Forelimb muscle (tissue), 1 donor: Measurements from ENCODE around the gene PITPNM2. TPM values are rescaled to one million over a fixed set of nuclear protein-coding genes. Genes with fewer than 3 reads are reported as not detected.

ENCODE experiments used
- DNase-seq: peaks from one replicate; pipeline ENCODE4 v3.0.0-alpha.2; 2013; ENCODE audit warnings: low read depth
- polyA plus RNA-seq: library from polyadenylated mRNA; unstranded; fragments of 120-200 nt; gene quantifications from one replicate; pipeline ENCODE4 v1.2.1, GENCODE V29; 2013; ENCODE audit not compliant: insufficient read length

Gene PITPNM2
- polyA plus RNA-seq, 1 donor = 4.7 TPM

DNA sequence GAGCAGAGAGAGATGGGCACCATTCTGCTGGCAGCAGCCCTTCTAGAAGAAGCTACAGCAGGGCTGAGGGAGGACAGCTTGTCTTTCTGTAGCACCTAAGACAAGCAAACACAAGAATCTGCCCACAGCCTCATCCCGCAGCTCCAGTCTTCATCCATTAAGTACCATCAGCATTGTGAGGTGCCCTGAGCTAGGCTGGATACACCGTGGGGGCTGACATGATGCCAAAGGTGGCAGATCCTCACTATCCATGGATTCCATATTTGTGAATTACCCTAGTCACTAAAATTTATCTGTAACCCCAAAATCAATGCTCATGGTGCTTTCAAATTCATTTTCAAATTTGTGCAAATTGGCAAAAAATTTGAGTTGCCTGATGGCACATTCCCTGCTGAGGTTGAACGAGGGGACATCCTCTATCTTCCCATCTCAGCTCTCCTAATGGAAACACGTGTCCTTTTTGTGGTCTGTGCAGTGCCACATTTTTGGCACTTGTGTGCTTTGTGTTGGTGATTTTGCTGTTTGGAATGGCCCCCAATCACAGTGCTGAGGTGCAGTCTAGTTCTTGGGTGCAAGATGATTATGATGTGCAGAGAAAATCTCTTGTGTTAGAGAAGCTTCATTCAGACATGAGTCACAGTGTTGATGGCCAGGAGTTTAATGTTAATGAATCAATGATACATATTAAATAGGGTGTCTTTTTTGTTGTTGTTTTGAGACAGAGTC is 7.0 kb downstream of the PITPNM2 start:
- DNase-seq = no peak

DNA sequence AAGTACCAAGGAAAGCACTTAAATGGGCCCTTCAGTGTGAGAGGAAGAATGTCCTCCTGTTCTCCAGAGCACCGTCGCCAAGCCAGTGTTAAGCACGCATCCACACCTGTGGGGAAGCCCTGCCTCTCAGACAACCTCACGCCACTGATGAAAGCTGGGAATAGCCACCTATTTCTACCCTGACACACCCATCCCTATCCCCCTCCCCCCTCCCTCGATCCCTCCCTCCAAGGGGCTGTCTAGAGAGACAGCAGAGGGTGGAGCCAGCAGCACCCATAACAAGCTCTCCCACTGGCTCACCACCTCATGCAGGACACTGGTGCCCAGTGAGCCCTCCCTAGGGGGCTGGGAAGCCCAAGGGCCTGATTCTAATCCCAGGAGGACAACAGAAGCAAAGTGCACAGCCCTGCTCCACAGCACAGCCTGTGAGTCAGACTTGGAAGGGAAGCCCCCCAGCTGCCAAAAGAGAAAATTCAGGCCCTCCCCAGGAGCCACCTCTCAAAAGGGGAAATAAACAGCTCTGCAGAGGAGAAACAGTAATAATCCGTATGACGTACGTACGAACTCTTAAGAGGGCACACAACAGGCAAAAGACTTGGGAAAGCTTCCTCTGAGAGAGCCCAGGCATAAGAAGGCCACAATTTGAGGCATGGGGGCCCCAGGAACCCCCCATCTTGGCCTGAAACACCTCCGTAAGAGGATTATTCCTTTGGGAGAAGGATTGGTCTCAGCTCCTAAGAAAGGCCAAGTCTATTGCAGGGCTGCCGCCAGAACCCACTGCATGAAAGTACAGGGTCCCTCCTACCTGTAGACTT is 7.8 kb downstream of the PITPNM2 start:
- no peak for DNase-seq

DNA sequence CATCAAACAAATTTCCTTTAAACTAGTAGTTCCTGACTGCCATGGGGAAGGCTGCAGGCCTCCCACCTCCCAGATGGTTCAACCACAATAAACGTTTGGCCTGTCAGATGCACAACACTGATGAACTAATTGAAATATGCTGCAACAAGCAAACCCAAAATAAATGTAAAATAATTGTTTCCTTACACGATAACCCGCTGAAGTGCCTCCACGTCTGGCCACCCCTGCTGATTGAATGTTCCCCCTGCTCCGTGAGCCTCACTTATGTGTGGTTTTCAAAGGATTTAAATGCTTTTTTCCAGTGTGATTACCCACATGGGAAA is 8.4 kb downstream of the PITPNM2 start:
- no peak for DNase-seq

DNA sequence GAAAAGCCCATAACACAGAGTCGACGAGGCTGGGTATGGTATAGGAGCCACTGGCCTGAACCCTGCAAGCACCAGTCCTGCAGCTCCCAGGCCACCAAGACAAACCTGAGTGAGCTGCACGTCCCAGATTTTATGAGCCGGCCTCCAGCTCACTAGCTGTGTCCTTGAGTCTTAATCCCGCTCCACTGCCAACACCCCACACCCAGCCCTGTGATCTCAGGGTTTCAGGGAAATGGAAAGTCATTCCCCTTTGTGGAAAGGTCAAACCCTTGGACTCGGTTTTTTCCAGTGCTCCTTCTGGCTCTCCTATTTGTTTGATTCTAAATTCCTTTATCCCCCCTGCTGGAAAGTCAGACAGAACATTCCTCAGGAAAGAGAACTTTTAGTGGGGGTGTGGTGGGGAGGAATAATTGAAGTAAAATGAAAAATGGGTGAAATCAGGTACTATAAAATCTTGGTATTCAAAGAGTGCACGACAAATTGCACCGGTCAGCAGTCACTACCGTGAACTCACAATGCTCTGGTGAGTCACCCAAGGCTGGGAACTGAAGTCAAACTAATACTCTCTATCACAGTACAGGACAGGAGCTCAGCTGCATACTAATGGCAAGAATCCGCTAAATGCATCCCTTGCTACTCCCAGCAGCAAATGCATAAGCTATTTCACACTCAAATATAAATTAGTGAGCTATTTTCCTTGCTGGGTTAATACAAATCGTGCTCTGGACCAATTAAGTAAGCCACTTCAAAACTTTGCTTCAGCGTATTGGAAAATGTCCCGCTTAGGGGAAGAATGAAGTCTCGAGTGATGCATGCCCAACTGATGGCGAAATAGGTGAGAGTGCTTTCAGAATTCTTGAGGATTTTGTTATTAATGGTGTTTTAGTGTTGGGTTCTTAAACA is 9.0 kb downstream of the PITPNM2 start:
- no peak for DNase-seq

DNA sequence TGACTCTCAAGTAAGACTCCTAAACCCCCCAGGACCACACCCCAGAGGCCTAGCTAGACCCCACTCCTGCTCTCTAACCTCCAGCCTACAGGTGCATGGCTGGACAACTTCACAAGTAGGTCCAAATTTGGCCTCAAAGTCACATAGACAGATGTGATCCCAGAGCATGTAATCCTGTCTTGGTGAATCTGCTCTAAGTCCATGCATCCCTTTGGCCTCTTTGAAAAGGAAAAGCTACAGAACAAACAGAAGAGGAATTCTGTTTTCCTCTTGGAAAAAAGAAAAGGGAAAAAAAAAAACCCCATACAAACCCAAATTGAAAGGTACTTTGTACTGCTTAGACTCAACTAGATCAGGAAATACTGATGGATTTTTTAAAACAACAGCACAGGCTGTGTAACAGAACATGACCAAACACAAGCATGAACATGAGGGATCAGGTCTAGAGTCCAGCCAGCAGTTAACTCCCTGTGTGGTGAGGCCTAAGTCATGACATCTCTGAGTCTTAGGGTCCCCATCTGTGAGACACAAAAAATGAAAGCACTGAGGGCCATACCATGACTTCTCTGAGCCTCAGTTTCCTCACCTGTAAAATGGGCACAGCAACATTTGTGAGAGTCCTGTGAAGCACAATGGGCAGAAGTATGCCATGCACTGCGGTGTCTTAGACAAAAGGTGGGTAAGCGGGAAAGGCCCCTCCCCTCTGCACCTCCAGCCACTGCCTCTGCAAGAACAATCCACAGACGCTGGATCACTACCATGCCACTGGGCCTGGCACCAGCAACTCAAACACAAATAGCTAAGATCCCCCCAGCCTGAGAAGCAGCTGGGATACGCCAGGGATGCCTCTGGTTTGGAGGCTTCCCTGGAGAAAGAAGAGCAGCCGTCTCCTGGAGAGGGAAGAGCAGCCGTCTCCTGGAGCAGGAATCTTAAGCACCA is 9.9 kb downstream of the PITPNM2 start:
- DNase-seq = no peak

DNA sequence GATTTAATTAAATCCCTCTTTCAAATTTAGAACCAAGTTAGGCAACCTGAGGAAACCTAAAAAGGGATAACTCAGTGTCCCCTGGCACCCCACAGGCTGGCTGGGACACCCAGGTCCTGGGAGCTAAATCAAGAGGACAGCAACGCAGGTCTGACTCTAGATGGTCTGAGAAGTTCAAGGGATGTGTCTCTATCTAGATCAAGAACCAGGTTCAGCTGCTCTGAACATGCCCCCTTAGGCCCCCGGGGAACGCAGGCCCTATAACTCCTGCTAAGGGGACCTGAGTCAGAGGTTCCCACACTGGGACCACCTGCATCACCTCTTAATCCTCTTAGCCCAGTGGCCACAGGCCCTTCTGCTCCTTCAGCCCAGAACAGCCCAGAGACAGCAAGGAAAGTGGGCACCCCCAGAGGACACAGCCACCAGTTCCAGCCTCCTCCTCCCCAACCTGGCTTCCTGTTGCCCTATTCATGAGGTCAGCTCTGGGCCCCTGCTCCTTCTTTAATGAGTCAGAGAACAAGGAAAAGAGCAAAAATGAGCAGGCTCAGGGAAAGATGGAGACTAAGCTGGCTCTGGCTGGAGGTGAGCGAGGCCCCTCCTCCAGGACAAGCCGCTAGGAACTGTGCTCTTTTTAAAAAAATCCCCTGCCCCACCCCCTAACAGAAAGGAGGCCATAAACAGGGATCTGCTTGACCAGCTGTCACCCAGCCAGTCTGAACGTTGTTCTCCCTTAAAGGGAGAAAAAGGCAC is 10.8 kb downstream of the PITPNM2 start:
- DNase-seq = no peak

DNA sequence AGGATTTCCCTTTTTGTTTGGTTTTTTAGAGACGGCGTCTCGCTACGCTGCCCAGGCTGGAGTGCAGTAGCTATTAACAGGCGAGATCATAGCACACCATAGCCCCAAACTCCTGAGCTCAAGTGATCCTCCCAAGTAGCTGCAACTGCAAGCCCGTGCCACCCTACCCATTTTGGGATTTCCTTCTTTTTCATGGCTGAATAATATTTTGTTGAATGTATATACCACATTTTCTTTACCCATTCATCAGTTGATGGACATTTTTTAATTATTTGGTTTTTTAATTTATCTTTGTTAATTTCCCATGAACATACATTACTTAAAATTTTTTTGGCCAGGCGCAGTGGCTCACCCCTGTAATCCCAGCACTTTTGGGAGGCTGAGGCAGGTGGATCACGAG is 15.2 kb downstream of the PITPNM2 start:
- no peak for DNase-seq

DNA sequence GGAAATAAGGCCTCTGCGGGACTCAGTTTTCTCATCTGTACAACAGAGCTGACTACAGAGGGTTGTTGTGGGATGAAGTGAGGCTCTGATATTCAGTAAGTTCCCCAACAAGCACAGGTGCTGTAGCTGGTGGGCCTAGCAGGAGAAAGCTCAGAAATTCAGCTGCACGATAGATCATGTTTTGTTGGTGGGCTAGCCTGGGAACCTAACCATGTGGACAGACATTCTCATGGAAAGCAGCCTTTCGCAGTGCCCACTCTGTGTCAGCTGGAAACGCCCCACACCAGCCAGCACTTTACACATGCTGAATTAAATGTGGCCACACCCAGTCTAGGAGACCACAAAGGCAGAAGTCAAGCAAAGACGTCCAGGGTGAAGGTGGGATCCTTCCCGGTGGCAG is 16.1 kb downstream of the PITPNM2 start:
- DNase-seq = no peak

DNA sequence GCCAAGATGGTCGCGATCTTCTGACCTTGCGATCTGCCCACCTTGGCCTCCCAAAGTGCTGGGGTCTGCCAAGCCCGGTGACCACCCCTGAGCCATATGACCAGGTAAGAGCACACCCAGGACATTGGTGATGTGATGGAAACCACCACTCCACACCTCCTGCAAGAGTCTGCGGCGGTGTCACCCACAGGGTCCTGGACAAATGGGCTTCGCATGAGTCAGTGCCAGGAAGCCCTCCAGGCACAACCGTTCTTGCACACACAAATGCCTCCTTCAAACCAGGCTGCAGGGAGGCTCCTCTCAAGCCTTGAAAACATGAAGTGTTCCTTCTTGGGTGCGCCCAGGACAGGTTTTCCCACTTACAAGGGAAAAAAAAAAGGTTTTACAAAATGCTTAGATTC is 16.6 kb downstream of the PITPNM2 start:
- no peak for DNase-seq

DNA sequence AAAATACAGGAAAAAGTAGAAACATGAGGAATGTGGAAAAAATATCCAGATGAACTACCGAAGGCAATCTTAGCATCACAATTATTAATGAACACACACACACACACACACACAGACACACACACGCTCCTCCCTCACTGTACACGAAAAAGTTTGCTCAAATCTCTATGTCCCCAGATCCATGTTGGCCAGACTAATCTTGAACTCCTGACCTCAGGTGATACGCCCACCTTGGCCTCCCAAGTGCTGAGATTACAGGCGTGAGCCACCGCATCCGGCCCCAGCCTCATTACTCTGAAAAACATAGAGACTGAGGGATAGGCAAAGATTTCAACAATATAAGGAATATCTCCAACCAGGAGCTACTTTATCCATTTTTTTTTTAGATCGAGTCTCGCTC is 17.2 kb downstream of the PITPNM2 start:
- no peak for DNase-seq

DNA sequence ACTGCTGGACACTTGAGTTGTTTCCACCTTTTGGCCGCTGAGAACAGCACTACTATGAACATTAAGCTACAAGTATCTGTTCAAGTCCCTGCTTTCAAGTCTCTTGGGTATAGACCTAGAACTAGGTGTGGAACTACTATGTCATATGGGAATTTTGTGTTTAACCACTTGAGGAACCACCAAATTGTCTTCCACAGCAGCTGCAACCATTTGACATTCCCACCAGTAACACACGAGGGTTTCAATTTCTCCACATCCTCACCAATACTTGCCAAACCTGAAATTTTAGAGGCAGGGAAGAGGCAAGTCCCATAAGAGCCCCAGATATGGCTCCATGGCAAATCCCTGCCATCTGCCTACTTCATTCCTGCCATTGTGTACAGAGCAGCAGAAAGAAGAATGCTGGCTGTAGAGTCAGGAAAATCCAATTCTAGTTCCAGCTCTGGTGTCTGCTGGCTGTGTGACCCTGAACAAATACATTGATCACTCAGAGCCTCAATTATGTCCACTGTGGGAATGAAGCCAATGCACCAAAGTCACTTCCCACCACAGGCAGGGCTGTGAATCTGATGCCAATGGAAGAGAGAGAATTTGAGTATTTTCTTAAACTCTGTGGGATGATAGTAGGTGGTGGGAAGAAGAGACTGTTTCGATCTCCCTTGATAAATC is 17.8 kb downstream of the PITPNM2 start:
- no peak for DNase-seq

DNA sequence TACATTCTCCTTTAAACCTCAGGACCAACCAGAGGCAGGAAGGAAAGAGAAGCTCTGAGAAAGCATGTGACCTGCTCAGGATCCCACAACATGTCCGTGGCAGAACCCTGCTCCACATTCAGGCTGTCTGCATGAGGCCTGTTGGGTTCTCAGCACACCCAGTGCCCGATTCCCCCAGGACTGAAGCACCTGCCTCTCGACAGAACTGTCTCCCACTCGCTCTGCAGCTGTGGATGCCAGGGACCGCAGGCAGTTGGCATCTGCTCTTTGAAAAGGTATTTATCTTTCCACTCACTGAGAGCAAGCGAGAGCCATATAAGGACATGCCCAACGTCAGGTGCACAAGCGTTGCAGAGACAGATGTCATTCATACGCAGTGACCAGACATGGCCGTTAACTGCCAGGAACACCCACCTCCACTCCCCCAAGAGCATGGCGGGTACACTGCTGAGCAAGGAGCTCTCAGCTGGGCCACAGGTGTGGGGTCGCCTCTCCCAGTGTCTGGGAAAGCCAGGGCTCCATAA is 18.9 kb downstream of the PITPNM2 start:
- DNase-seq = no peak

DNA sequence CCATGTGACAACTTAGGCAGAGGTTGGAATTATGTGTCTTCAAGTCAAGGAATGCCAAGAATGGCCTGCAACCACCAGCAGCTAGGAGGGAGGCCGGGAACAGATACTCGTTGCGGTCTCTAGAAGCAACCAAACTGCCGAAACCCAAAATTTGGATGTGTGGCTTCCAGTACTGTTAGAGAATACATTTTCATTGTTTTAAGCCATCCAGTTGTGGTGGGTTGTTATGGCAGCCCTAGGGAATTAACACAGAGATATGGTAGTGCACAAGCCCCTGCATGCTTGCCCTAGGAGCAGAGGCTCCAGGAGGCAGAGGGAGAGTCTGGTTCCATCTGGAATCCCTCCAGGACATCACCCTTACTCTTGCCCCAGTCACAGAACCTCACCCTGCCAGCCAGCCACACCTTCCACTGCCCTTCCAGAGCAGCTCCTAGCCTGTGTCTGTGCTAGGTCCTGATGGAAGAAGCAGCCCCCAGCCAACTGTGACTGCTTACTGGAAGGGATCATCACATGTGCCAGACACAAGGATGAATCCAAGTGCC is 19.5 kb downstream of the PITPNM2 start:
- DNase-seq = no peak

DNA sequence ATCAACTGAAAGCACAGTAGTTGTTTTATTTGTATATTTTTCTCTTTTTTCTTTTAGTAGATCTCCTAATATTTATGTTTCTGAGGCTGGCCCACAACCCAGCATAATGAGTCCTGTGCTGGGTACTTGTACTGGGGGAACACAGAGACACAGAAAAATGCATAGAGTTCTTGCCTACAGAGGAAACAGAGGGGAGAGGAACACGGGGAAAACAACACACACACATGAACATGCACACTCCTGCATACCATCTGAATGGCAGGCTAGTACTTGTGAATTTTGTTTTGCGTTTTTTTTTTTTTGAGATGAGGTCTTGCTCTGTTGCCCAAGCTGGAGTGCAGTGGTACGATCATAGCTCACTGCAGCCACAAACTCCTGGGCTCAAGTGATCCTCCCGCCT is 21.3 kb downstream of the PITPNM2 start:
- no peak for DNase-seq

DNA sequence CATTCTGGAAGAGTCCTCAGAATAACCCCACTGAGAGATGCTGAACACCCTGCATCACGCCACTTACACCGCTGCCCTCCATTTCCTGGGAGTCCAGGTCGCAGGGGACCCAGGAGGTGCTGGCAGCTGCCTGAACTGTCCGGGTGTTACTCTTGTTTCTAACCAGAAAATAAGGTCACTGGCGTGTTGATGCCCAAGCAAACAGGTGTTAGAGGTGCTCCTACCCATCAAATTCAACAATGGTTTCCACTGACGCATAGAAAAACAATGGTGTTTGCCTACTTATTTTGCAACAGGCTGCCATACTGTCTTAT is 23.8 kb downstream of the PITPNM2 start:
- DNase-seq = no peak

DNA sequence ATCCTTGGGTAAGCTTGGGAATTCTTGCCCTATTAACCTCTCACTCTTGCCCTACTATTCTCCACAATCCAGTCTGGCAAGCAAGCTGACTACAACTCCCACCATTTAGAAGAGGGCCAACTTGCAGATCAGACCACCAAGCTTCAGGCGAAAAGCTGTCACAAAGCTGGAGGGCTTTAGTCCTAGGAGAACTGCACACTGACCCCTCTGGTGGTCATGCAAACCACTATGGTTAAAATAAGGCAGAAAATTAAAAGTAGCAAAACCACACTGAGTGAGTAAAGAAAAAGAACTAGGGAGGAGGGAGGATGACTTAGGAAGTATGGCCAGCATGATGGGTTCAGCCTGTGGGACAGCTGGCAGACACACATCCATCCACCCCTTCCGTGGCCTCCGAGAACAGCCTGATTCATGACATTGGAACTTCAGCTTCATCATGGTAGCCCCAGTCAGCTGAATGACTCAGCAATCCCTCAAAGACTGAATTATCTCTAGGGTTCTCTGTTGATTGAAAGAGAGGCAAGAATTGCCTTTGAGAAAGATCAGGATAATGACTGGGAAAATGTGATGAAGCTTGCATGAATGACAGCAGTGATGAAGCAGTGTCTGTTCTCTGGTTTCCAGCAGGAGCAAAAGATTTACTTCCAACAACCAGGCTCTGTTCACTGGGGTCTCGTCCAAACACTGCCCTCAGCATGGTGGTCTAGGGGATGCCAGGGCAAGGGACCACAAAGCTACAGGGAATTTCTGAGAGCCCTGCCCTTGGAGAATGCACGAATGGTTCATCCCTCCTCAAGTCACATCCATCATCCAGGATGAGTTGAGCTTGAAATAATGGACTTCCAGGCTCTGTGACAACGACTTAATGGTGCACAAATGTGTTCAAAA is 24.4 kb downstream of the PITPNM2 start:
- no peak for DNase-seq

DNA sequence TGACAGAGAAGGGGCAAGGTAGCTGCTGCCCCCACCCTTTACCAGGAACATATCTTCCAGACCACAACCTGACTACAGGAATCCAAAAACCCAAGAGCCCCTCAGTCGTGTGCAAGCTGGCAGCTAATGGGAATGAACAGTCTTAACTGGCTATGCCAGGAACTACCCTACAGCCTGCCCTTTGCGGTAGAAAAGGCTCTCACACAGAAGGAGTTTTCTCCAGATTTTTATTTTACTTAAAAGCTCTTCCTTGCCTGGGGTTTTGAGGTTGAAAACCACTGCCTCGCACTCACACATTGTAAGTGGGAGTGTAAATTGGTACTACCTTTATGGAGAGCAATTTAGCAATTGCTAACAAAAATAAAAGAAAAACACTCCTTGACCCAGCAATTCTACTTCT is 28.3 kb downstream of the PITPNM2 start:
- no peak for DNase-seq

DNA sequence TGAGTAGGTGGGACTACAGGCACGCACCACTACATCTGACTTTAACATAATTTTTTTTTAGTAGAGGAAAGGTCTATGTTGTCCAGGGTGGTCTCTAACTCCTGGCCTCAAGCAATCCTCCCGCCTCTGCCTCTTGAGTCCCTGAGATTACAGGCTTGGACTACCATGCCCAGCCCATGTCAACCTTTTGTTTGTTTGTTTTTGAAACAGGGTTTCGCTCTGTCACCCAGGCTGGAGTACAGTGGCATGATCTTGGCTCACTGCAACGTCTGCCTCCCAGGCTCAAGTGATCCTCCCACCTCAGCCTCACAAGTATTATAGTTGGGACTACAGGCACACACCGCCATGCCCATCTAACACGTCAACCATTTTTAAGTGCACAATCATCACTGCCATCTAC is 29.2 kb downstream of the PITPNM2 start:
- DNase-seq = no peak
